Activated CD8-positive, alpha-beta memory T cell treated with anti-CD3 and anti-CD28 coated beads for 4 hours (primary cell): ENCODE data around the gene BMP7.
"Not testable (repeated sequence)": the region's sequence is repeated elsewhere in the genome, so short reads cannot be mapped to it uniquely, and the experiment has no call there.

ENCODE experiments used
- DNase-seq, 2 donors: peaks; one replicate each; pipeline ENCODE4 v3.0.0-alpha.2; 2020; ENCODE audit warnings: low read depth in 2 of 2

Gene BMP7

DNA sequence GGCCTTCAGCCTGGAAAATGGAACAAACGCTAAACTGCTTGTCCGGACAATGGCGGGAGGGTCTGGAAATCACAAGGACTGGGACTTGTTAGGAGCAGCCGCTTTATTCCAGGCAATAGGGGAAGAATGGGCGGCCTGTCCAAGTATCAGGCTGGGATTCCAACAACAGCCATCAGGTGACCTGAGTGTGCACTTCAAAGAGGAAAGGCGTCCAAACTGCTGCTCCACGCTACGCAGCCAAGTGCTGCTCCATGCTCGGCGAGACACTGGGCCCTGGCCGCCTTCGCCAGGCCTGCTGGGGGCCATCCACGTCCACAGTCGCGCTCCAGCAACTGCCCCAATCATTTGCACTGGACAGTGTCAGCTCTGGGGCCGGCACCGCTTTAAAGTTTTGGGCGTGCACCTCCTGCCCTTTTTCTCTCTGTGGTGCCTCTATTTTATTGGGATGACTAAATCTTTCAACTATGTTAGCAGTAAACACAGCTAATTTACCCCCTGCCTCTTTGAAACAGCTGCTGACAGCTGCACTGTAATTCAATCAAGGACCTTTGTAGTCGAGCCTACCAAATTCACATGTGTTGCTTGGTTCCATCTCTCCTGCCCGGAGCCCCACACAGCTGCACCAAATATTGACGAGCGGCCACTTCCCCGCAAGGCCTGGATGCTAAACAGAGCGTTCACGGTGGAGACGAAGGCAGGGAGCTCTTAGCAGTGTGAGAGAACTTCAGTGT, 98.3 kb downstream of the BMP7 start:
- DNase-seq: no peak

DNA sequence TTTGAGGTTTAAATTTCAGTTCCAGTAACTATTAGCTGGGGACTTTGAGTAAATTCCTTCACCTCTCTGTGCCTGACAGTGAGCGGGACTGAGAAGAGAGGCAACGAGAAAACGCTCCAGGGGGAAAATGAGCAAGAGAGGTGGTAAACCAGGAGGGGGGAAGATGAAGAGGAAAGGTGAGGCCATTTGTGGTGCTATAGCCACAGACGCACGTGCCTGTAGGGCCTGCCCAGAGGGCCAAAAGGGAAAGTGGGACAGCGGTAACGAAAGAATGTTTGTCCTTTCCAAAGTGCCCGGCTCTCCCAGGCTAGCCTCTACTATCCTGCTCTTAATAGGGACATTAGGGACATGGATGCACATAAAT, 99.2 kb downstream of the BMP7 start:
- no peak for DNase-seq

DNA sequence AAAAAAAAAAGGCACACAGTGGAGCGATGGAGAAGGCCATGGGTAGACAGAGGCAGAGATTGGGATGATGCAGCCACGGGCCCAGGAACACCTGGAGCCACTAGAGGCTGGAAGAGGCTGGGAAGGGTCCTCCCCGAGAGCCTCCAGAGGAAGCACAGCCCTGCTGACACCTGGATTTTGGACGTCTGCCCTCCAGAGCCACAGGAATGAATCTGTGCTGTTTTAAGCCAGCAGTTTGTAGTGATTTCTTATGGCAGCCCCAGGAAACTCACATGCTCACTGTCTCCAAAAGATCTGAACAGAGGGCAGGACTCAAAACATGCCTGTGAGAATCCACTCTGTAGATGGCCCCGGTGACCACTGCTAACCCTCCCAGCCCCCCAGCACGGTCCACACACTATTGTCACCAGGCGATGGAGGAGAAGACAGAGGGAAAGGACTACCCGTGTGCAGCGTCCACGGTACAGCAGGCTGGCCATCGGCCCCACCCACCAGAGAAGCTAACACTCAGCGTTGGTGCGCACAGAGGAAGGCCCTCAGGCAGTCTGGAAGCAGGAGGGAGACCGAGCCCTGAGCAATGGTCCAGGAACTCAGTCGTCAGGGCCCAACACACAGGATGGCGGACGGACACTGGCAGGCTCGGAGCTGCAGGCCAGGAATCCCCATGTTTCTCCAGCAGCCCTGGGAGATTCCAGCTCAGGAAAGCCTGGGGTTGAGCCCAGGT, 99.7 kb downstream of the BMP7 start:
- DNase-seq: no peak

DNA sequence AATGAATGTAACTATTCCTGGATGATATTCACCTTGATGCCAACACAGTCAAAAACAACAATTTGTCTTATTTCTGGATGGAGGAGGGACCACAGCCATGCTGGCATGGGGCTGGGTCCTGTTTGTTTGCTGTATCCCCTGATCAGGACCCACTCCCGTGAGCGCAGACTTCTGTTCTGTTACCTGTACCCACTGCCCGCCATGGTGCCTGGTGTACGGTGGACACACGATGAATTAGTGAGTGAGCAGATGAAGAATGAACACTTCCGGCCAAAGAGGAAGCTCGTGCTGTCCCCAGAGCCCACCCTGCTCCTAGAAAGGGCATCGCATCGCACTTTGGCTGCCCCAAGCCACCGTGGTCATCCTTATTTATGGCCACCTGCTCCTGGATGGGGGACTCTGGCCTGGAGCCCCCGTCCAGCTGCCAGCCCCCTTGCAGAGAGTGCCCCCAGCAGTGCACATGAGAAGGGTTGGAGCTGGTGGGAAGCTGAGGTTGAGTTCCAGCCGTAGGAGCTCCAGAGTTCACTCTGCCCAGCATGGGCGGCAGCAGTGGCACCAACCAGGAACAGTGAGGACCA, 100.9 kb downstream of the BMP7 start:
- no peak for DNase-seq

DNA sequence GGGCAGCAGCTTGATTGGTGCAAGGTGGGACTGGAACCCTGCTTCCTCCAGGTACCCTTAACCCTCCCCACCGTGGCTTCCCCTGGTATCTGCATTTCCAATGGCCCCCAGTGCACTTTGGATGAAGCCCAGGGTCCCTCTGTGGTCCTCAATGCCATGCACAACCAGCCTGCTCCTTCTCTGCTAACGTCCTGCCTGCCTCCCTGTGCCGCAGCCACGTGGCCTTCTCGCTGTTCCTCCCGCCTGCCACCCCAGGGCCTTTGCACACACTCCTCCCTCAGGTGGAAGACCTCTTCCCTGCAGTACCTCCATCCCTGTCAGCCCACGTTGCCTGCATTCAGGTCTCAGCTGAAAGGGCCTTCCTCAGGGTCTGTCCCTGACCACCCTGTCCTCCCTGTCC, 101.6 kb downstream of the BMP7 start:
- no peak for DNase-seq

DNA sequence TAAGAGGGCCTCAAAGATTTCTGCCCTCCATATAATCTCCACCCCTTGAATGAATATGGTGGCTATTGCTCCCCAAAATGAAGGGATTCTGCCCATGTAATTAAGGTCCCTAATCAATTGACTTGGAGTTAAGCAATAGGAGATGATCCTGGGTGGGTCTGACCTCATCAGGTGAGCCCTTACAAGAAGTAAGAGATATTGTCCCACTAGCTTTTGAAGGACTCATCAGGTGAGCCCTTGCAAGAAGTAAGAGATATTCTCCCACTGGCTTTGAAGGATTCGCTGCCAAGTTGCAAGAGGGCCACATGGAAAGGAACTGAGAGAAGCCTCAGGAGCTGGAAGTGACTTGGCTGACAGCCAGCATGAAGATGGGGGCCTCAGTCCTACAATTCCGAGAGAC, 103.4 kb downstream of the BMP7 start:
- no peak for DNase-seq

DNA sequence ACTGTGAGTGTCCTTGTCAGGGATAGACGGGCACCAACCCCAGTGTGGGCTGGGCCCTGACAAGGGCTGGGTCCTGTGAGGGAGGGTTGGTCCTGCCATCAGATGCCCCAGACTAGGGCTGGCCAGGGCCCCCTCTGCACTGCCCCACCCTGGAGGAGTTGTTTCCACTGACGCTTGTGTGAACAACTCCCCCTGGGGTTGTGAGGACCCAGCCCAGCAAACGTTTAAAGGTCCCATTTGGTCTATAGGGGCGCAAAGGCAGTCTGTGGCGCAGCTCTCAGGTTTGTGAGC, 104.1 kb downstream of the BMP7 start:
- no peak for DNase-seq

DNA sequence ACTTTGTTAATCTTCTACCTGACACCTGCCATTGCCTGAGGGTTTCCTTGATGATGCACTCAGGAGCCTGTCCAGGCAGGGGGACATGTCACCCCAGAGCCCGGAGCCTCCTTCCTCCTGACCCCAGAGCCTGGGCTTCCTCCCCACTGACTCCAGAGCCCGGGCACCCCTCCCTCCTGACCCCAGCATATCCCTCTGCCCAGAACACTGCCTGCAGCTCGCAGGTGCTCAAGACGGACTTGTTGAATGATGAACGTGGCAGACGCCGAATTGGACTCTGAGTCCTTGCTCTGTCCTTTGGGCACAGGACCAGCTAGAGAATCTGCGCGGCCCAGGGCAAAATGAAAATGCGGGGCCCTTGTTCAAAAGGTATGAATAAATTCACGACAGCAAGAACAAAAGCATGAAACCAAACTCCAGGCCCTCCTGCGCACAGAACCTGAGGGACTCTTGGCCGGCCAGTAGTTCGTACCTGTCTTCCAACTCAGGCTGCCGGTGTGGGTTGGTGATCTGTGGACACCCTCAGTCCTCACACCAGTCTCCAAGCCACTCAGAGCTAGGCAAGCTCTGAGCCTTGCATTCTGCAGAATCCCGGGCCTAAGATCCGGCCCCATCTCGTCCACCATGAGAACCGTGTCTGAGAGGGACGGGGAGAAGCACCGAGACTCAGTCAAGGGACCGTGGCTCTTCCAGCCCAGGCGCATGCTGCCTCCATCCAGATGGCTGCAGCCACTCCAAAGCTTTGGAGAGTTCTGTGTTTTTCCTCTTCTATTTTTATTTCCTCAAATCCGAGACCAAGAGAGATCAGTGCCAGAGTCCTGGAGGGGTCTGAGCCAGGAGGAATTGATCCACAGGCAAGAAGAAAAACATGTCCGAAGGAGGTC, 104.7 kb downstream of the BMP7 start:
- no peak for DNase-seq

DNA sequence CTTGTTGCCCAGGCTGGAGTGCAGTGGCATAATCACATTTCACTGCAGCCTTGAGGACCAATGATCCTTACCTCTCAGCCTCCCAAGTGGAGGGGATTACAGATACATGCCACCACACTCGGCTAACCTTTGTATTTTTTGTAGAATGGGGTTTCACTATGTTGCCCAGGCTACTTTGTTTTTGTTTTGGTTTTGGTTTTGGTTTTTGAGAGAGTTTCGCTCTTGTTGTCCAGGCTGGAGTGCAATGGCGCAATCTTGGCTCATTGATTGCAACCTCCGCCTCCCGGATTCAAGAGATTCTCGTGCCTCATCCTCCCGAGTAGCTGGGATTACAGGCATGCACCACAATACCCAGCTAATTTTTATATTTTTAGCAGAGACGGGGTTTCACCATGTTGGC, 105.5 kb downstream of the BMP7 start:
- DNase-seq: no peak

DNA sequence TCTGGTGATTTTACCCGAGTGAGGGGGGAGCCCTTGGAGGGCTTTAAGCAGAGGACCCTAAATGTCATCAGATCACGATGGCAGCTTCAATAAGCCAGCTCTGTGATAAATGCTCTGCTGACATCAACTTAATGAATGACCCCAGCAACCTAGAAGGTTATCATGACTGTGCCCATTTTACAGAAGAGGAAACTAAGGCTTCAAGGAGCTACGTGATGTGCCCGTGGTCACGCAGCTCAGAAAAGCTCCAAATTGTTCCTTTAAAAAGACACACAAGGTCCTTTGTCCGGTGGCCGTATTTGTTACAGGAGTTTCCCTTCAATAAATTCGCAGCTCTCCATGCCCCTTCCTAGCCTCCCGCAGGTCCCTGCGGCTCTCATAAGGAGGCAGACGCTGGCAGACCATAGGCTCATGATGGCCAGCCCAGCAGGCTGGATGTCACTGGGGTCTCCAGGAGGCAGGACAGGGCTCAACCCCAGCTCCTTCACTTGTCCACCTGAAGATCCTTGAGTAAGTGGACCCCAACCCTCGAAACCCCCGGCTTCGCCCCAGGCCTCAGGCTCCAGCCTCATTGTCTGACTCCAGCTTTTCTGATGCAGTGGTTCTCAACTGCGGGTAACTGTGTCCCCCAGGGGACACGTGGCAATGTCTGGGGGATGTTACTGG, 106.4 kb downstream of the BMP7 start:
- DNase-seq: no peak

DNA sequence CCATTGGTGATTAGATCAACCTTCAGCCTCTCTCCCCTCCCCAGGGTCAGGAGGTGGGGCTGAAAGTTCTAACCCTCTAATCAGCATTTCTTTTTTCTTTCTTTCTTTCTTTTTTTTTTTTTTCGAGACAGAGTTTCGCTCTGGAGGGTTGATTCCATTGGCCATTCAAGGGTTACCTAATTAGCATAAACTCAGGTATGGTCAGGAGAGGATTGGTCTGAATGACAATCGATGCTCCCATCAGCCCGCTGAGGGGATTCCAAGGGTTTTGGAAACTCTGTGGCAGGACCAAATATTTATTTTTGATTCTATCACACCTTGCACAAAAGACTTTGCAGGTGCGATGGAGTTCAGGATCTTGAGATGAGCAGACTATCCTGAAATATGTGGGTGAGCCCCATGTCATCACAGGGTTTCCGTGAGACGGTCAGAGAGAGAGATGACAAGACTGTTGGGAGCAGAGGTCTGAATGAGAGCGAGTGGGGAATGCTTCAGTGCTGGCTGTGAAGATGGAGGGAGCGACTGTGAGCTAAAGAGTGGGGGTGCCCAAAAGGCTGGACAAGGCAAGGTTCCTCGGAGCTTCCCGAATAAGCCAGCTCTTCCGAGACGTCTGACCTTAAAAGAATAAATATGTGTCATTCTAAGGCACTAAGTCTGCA, 107.1 kb downstream of the BMP7 start:
- DNase-seq: no peak

DNA sequence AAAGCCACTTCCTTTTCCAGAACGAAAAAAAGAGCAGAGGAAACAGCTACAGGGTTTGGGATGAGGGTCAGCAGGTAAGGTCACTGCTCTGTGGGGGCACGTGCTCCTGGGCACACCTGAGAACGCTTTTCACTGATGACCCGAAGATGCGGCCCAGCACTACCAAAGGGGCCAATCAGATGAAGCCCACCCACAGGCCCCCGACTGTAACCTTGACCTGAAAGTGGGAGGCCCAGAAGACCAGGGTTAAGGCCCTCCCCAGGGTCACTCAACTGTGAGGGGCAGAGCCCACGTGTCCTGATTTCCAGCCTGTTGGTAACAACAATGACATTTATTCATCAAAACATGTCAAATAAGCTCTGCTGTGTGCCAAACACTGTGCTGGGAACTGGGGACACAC, 108.0 kb downstream of the BMP7 start:
- DNase-seq: no peak

DNA sequence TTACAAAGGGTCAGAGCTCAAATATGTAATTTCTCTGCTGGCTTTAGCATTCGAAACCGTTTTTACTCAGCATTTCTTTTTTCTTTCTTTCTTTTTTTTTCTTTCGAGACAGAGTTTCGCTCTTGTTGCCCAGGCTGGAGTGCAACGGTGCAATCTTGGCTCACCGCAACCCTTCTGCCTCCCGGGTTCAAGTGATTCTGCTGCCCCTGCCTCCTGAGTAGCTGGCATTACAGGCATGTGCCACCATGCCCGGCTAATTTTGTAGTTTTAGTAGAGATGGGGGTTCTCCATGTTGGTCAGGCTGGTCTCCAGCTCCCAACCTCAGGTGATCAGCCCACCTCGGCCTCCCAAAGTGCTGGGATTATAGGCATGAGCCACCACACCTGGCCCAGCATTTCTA, 108.7 kb downstream of the BMP7 start:
- not testable (repeated sequence) for DNase-seq

DNA sequence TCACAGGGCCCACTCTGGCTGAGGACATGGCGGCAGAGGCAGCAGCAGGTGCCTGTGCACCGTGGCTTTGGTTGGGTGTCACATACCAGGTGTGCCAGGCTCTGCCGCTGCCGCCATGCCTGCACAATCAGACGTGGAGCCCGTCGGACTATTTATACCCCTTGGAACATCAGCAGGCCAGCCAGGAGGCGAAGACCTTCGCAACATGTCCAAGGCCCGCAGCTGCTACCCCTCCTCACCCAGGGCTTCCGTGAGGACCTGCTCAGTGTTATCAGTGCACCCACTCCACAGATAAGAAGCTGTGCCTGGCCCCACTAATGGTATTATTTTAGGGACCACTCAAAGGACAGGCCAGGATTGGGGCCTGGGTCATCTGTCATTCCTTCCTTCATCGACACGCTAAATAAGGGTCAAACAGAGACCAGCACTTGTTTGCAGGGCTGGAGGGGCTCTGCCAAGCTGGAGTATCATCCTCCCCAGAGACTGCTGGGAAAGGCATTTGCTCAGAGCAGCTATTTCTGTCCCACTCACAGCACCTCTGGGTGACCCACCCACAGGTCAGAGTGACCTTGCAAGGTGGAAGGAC, 109.2 kb downstream of the BMP7 start:
- DNase-seq: no peak

DNA sequence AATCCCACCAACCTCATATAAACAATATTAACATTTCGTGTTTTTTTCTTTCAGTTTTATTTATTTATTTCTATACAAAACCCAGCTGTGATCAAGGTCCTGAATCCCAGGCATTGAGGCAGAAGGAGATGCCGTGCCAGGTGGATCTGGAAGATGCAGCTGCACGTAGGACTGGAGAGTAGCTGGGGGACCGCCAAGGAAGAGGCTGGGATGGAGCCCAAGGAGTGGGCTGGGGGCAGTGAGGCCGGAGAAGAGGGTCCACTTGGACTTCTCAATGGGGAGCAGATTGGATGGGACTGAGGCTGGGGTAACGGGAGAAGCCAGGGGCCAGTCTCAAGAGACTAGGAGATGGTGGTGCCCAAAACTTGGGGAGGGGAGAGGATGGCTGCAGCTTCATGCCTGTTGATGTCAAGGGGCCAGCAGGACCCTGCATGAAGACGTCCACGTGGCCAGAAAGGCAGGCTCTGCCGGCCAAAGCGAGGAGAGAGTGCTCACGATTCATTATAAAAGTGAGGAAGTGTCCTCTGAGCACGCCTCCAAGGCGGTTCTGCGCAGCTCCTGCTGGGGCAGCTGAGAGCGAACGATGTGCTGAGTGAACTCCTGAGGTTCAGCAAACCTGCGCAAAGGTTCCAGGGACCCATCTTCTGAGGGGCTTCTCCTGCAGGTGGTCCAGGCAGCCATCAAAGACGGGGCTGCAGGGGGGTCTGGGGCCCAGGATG, 110.3 kb downstream of the BMP7 start:
- DNase-seq: no peak

DNA sequence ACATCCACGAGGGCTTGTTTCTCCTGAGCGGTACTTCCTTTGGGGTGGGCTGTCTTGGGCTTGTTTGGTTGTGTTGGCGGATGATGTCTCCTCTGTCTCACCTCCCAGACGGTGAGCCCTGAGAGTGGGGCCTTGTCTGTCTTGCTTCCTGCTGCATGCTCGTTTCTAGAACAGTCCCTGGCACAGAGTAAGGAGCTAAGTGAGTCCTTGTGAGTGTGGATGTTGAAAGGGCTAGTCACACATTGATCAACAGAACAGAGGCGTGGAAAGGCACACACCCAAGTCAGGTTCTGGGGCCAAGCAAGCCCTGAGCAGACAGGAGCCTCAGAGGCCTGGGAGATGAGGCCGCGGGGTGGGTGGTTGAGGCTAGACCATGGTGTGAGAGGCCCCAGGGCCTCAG, 111.0 kb downstream of the BMP7 start:
- DNase-seq: no peak

DNA sequence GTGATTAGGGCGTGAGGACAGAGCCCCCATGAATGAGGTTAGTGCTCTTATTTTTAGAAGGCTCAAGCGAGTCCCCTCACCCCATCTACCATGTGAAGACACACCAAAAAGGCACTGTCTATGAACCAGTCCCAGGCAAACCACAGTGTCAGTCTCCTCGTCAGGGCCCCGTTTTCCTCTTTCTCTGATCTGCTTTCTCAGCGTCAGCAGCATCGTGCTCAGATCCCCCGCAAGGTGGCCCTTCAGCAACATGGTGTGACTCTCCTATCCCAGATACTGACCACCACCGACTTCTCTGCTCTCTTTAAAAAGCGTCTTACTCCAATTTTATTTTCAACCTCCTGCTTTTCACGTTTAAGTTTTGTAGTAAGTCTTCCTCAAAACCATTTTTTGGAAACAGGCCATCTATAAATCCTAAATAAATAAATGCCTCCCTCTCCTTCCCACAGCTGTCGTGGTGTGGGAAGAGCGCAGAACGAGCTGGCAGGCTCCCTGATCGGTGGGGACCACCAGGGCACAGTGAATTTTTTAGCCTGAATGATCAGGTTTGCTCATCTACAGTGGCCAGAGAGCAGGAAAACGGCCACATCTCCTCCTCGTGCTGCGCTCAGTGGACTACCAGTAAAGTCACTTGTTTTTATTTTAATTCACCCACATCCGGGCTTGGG, 113.1 kb downstream of the BMP7 start:
- DNase-seq: no peak

DNA sequence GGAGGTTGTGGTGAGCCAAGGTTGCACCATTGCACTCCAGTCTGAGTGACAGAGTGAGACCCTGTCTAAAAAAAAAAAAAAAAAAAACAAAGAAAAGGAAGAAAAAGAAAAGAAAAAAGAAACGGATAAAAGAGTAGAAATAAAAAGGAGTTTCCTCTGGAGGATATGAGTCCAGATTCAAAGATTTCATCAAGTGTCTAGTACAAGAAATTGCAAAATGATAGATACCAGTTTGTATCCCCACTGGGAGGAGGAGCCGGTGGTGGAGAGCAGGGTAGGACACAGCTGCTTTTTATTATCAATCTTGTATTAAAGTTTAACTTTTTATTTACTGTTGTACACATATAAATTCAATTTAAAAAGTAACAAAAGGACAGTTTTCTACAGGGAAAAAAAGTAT, 113.9 kb downstream of the BMP7 start:
- DNase-seq: no peak

DNA sequence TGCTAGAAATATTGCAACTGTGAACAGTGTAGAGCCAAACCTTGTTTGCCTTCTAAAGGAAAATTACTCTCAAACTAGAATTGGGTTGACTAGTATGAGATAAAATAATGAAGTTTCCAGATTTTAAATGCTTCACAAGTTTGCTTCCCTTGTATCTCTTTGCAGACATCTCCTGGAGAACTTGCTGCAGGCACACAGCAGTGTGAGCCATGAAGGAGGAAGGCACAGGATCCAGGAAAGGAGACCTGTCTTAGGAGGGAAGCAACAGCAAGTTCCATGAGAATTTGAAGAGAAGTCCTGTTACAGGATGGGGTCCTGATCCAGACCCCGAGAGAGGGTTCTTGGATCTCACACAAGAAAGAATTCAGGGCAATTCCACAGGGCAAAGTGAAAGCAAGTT, 115.9 kb downstream of the BMP7 start:
- DNase-seq: no peak

DNA sequence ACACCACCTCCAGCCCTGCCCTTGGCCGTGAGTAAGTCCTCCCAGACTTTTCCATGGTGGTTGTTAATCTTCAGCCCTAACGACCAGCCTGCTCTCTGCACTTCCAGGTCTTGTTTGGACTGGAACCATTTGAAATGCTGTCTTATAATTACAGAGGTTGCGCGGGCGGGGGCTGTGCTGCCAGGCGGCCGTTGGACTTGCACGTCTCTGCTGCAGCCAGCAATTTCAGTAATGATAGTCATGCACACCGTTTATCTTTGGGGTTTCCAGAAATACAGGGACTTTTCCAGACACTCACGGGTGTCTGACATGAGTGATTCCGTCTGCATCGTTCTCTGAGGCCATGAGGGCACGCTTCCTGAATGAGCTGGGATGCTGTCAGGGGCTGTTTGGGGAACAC, 118.2 kb downstream of the BMP7 start:
- no peak for DNase-seq
